Adipose tissue (tissue), 3 donors: ENCODE data around the gene MAGI2. TPM values are rescaled to one million over a fixed set of nuclear protein-coding genes. Genes with fewer than 3 reads are reported as not detected.

Source experiments
- H3K27ac ChIP-seq: one replicate; pipeline ENCODE4 v1.5.1; 2013; ENCODE audit warnings: low read depth, low read length
- WGBS, 3 donors: extraction: QIAGEN DNeasy Blood & Tissue Kit; methylation state at CpG; one replicate each; pipeline ENCODE4 v1.1.7; 2013; 5-methylcytosine and 5-hydroxymethylcytosine counted together
- polyA plus RNA-seq, 3 donors: library from polyadenylated mRNA; stranded (reverse); fragments of 200-250 nt; gene quantifications; one replicate each; pipeline ENCODE4 v1.2.3, GENCODE V29; 2013
- donor health status: healthy with polysubstance abuse.
- donor health status: Bipolar disorder and iron deficiency.
- donor health status: healthy.

MAGI2 gene
- polyA plus RNA-seq, 3 donors: 0.81 to 3.2 (median 2.2) TPM

DNA sequence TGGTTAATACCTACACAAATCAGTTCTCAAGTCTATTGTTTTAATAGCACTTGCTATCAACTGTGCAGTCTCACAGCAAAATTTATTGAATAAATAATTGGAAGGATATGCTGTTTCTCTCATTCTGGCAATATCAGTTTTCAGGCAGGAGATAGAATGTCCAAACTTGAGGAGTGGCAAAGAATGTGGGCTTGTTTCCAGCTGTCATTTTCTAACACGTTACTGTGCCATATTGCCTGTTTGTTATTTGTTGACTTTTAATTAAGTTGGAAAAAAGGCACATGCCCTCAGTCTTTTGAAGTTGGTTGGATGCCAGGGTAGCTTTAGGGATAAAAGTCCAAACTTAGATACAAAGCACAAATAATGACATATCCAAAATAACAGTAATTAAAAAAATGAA lies 52.2 kb downstream of the MAGI2 start:
- no peak overlapping the region for H3K27ac ChIP-seq
- WGBS, 3 donors: 14 to 44% (median 32%) methylated on average over 1 of the region's 1 CpG

DNA sequence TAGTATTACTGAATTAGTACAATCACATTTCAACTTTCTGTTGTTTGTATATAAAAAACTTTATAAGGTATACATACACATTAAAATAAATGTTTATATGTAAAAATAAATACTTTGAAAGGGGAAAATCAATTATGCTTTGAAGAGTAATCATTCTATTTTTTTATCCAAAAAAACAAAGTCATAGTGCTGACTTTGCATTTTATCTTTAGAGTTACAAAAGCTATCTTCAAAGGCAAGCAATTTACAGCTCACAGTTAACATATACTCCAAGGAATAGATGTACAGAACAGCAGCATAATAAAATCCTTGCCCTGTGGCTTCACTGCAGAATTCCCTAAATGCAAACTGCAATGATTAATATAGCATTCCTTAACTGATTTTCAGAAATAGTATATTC lies 53.2 kb downstream of the MAGI2 start:
- no peak overlapping the region for H3K27ac ChIP-seq

DNA sequence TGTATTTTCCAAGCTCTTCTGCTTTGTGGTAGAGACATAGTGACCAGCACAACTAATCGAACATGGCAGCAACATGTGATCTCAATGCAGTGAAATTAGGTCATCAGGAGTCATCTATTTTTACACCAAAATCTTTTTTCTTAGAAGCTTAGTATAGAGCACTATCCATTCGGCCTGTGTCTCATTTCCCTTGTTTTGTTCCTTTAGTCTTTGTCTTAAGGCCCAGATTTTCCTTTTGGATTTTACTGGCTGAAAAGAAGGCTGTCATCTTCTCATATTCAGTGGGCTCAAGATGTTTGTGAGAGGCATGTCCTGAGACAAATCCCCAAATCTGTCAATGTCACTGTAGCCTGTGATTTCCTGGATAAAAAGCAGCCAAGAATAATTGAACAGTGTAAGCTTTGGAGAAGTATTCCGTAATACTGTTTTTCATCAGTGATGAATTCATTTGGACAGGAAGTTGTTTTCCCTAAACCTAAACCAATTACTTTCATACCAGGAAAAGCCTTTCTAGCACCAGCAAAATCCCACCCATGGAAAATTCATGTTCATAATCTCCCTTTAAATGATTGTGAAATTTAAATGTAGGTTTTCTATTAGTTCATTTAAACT lies 55.2 kb downstream of the MAGI2 start:
- H3K27ac ChIP-seq: no peak overlapping the region
- WGBS, 3 donors: 58 to 65% (median 63%) methylated on average over 3 of the region's 3 CpGs

DNA sequence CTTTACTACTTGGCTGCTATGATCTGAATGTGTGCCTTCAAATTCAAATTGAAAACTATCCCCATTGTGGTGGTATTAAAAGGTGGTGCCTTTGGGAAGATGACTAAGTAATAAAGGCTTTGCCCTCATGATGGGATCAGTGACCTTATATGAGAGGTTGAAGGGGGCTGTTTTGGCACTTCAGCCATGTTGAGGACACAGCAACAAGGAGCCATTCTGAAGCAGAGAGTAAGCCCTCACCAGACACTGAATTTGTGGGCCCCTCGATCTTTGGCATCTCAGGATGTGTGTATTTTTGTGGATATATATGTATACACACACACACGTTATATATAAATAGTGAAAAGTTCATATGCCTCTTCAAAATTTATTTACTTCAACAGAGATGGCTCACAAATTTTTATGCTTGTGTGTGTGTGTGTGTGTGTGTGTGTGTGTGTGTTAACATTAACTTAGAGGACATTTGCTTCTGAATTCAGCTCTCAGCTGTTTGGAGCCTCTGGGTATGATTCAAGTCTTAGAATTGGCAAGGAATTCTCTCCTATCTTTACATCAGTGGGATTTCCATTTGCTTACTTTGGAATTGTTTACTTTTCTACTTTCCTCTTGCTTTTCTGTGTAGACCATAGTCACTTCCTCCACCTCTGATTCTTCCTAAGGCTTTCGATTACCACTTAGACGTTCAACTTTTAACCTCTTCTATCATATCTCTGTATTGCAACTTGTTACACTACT lies 66.6 kb downstream of the MAGI2 start:
- H3K27ac ChIP-seq: no peak overlapping the region
- WGBS, 3 donors: 61 to 78% (median 72%) methylated on average over 4 of the region's 4 CpGs

DNA sequence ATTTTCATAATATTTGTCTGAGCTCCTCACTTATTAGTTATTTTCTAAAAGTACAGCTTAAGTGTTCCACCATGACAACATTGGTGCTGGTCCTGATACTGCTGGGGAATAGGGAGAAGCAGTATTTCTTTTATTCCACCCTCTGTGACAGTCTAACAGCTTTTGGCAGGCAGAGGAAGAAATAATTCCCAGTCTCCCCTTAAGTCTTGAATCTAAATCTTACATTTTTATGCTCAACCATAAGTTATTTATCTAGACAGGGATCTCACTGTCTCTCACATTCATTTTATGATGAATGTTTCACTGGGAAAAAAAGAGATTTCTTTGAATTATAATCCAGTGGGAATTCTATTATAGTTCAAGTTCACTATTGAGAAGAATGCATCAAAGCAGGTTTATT lies 71.5 kb downstream of the MAGI2 start:
- no peak overlapping the region for H3K27ac ChIP-seq

DNA sequence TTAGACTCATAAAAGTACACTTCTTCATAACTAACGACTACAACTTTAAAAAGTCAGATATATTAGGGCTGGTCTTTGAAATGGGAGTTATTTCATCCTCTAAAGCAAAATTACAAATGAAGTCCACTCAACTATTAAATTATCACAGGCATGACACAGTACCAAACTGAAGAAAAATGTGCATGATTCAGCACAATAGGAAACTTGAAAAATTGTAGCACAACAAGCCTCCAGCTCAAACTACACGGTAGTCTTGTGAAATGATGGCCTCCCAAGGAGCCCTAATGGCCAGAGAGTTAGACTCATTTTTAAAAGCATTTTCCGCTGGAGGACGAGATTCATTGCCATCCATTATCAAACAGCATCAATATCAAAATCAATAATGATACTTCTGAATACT lies 76.4 kb downstream of the MAGI2 start:
- no peak overlapping the region for H3K27ac ChIP-seq
- 61 to 71% (median 67%) methylated on average over 4 of the region's 4 CpGs for WGBS, 3 donors

DNA sequence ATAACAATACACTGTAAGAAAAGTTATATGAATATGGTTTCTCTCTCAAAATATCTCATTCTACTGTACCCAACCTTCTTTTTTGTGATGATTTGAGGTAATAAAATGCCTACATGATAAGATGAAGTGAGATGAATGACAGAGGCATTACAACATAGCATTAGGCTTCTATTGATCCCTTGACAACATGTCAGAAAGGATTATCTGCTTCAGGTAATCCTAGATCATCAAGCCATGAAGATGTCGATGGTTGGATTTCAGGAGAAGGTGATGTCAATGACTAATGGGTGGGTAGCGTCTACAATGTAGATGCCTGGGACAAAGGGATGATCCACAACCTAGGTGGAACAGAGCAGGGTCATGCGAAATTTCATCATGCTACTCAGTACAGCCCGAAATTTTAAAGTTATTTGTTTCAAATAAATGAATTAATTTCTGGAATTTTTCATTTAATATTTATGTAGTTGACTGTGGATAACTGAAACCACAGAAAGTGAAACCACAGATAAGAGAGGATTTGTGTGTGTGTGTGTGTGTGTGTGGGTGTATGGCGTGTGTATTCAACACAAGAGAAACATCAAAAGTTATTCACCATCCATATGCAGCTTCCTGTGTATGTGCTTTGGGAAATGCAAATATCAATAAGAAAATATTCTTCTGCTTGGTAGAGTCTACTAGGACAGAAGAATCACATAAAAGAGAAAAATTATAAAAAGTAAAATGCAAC lies 77.0 kb downstream of the MAGI2 start:
- no peak overlapping the region for H3K27ac ChIP-seq
- 65 to 93% (median 86%) methylated on average over 5 of the region's 5 CpGs for WGBS, 3 donors

DNA sequence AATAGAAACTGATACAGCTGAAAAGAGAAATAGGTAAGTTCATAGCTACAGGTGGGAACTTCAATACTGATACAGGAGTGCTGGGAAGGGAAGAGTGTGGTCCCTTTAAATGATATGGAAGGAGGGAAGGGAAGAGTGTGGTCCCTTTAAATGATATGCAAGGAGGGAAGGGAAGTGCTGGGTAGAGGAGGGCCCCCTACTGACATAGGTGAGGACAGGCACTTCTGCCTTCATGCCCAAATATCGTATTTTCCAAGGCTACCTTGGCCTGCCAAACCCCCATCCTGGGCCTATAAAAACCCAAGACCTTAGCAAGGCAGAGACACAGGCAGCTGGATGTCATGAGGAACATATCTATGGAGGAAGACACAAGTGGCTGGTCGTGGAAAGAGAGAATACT lies 92.3 kb downstream of the MAGI2 start:
- H3K27ac ChIP-seq: no peak overlapping the region
- WGBS, 3 donors: 51 to 83% (median 72%) methylated on average over 2 of the region's 2 CpGs

DNA sequence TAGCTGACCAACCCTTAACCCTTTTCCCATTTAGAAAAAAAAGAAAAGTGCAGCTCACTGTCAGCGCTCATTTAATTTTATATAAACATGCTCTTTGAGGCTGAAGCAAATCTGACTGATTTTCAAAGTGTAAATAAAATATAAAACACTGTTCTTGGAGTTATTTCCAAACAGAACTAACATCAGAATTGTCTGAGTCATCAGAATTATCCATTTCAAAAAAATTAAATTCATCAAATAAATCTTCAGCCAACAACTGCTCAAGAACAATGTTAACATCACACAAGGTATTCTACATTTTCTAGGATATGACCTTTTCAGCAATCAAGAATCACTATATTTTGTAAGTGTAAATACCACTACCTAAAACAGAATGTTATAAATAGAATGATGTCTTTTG lies 93.6 kb downstream of the MAGI2 start:
- no peak overlapping the region for H3K27ac ChIP-seq
- WGBS, 3 donors: 86 to 96% (median 94%) methylated on average over 1 of the region's 1 CpG

DNA sequence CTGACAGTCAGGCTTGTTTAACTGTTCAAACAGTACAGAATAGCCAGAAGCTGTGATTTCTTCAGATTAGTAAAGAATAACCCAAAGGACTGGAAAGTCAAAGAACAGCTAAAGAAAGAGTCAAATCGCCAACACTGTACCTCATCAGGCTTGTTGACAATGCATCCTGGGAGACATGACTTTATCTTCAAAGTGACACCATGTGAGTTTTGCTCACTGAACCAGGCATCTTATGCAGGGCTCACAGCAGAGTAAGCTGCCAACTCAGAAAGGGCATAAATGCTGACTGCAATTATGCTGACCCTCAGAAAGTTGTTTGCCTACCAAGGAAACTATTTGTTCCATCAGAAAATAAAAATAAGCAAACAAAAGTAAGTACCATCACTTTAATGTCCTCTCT lies 96.4 kb downstream of the MAGI2 start:
- WGBS, 3 donors: 23 to 89% (median 88%) methylated on average over 1 of the region's 1 CpG
- no peak overlapping the region for H3K27ac ChIP-seq

DNA sequence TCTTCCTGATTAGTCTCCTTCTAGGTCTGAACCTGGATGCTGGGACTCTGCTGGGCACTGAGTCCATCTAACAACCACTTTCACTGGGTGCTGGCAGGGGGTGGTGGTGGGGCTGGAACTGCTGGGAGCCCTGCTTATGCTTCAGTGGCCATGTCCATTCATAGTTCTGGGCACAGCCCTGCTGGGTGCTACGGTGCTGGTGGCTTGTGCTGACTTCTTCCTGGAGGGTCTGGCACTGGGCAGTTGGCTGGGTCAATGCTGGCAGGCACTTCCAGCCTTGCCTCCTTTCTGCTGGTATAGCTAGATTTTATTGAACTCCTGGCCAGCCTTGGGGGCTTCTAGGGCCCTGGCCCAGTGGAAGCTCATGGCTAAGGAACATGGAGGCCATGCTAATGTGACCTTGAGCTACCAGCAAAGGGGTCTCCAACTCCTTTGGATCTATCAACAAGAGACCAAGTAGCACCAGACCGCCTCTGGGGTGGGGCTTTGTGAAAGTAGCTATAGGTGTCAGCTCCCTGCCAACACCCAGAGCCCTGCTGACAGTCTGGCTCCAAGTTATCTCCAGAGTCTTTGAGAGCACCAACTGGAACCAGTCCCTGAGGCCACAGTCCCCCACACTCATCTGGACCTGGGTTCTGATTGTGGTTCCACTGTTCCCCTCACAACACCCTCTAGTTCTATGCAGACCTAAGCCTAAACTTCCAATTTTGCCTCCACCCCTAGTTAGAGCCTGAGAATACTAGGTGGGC lies 99.6 kb downstream of the MAGI2 start:
- H3K27ac ChIP-seq: no peak overlapping the region
- 87 to 100% (median 91%) methylated on average over 2 of the region's 2 CpGs for WGBS, 3 donors

DNA sequence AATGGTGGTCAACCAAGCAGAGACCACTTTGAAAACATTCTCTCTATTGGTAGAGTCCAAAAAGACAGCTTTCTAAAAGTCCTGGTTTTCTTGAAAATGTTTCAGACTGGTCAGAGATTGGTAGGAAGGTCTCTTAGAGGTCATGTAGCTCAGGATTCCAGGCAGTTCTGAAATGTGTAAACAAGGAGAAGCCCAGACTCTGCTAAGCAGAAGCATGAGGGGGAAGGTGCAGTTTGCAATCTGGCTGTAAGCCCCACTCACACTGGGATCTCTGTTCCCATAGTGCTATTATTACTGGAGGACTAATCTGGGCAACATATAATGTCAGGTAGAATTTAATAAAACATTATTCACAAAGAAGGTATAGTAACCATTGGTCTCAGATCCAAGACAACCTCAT lies 101.1 kb downstream of the MAGI2 start:
- H3K27ac ChIP-seq: no peak overlapping the region

DNA sequence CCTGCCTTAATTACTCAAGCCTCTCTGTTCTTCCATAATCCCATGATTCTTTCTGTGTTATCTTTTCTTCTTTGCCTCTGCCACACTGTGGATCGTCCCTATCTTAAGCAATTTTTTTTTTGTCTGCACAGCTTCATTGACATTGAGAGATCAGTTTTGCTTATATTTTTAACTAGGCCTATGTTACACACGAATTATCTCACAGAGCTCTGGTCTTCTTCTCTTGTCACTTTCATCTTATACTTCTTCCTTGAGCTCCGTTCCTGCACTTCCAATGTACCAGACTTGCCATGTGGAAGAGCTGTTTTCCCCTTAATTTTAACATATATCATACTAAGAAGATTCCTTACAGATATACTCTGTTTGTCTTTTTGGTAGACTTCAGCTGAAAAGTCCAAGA lies 106.1 kb downstream of the MAGI2 start:
- H3K27ac ChIP-seq: no peak overlapping the region
- WGBS, 3 donors: 48 to 68% (median 66%) methylated on average over 3 of the region's 3 CpGs

DNA sequence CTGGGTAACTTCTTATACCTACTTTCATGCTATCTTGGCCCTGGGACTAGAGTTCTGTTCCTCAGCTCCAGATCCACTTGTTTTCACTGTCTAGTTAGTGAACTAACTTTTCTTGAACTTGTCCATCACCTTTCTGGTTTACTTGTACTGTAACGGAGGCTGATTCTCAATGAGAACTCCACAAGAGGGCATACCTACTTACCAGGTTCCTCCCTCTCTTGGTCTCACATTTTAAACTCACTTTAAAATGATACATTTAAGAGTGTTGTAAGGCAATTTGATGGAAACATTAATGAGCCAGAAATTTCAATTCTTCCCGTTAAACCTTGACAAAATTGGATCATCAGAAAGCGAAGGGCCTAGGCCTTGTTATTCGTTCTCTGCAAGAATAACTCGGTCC lies 111.6 kb downstream of the MAGI2 start:
- no peak overlapping the region for H3K27ac ChIP-seq
- WGBS, 3 donors: 82 to 97% (median 94%) methylated on average over 5 of the region's 5 CpGs

DNA sequence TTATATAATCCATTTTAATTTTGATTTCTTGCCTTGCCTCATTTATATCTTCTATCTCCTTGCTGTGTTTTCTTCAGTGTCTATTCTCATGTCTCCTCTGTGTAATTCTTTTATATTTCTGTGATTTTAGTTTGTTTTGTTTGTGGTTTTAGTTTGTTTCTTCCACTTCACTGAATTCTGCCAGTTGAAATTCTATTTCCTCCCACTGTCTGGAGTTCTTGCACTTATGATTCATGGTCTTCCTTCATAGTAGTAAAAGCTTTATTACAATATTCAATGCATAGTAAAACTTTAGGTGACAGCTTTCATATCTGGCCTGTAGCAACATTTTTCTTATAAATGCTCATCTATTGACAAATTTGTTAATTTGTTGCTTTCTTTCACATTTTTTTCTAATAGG lies 113.3 kb downstream of the MAGI2 start:
- no peak overlapping the region for H3K27ac ChIP-seq

DNA sequence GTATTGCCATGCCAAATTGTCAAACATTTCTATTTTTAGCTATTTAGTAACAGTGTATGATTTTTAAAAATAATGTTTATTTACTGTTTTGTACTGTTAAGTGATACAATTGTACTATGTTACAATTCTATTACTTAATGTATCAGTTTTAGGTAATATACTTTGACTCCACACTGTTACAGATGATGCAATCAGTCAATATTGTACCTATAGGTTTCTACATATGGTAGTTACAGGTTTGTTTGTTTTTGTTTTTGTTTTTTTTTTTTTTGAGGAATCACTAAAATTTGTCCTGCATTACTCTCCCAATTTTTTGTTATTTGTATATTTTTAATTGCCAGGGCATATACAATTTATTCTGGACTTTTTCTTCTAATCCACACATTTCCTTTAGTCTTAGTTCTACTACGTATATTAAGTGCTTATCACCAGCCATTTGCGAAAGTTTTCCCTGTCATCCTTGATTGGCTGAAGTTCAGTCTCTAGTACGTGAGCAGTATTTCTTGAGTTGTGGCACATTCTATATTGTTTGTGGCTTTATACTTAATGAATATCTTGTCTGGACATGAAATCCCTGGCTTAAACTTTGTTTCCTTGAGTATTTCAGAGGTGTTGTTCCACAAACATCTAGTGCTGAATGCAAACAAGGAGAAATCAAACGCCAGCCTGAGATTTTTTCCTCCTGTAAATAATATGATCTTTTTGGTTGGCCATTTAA lies 114.1 kb downstream of the MAGI2 start:
- 76 to 93% (median 90%) methylated on average over 4 of the region's 4 CpGs for WGBS, 3 donors
- no peak overlapping the region for H3K27ac ChIP-seq

DNA sequence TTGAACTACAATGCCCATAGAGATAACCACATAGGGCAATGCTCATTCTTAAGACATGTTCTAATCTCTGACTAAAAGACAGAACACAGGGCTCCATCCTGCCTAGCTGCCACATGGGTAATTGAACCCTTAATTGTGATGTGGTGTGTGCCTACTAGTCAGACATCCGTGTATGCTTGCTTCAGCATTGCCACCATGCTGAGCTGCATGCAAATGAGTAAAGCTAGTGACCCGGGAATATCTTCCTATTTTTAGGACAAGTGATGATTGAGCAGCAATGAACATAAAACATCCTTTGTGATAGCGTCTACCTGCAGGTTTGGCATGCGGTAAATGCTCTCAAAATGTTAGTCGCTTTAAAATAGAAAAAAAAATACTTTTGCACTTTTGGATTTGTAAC lies 115.8 kb downstream of the MAGI2 start:
- H3K27ac ChIP-seq: no peak overlapping the region
- 42 to 69% (median 64%) methylated on average over 5 of the region's 5 CpGs for WGBS, 3 donors

DNA sequence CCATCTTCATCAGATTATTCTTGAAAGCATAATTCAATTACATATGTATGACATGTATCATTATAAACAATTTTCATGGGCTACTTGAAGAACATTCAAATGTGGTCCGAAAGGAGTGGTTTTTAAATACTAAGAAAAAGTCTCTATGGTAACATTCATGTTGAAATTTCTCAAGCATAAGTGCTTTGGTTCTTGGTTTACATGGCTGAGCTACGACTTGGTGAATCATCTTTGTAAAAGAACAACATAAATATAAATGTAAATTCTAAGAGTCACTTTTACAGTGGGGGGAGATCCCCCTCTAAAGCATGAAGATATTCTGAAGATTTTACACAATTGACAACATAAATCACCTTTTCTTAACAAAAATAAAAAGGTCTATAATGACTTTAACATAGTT lies 118.6 kb downstream of the MAGI2 start:
- no peak overlapping the region for H3K27ac ChIP-seq
- WGBS, 3 donors: 75 to 86% (median 86%) methylated on average over 2 of the region's 2 CpGs

DNA sequence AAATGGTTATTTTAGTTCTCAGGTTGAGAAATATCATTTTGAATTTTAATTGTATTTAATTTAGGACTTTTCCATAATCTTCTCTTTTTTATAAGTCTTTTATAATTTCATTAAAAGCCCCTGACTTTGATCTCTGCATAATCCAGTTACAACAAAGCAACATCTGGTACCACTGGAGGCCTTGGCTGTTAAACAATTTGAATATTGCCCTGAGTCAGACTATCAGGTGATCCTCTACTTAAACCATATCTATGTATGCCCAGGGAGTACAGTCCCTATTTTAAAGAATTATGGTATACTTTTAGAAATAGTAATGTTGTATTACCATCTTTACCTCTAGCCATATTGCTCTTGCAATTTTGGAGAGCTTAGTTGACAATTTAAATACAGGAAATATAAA lies 119.1 kb downstream of the MAGI2 start:
- H3K27ac ChIP-seq: no peak overlapping the region
